Placental pericyte (primary cell): ENCODE measurements around the gene HPS1. TPM values are rescaled to one million over a fixed set of nuclear protein-coding genes. Genes with fewer than 3 reads are reported as not detected.

Experiments
- small RNA-seq: library from RNA; depleted of rRNA; stranded (forward); fragments of <200 nt; gene quantifications from one replicate; pipeline ENCODE3, GENCODE V24; 2012; ENCODE audit warnings: low replicate concordance
- total RNA-seq: library from RNA; depleted of rRNA; stranded (reverse); fragments of >200 nt; gene quantifications from 2 replicates; pipeline ENCODE4 v1.2.3, GENCODE V29; 2012

Gene HPS1
- total RNA-seq = 40.4 and 68.5 TPM in 2 replicates

DNA sequence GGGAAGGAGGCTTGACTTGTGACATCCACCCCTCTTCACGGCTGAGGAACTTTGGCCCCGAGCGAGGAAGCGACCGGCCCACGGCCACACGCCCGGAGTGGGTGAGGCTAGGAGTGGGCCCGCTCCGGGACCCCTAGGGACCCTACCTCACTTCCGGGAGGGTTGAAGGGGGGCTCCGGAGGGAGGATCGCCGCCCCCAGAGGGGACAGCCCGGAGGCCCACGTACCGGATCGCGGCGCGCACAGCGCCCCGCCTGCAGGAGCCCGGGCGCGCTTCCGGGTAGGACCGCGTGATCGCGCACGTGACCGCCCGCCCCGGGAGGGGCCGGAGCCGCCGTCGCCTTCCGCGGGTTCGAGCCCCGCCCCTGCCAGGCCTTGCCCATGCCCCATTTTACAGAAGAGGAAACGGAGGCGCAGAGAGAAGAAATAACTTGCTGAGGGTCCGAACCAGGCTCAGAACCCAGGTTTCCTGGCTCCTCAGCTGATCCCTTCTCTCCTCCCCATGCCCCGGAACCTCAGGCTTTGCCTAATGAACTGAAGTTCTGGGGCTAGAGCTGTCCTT is at the start of gene HPS1:
TSS of gene HPS1 (minus strand) at position 275 of the 561 bp plus-strand sequence. CDS start 3,695 bp downstream, outside the sequence.

GRCh38 chr10:98414932-98415730 is 31.6 kb downstream of the HPS1 start, which contains the start of gene PYROXD2:
TSS of gene PYROXD2 (minus strand) at chr10:98415182. CDS start at chr10:98415135, 47 bp downstream.

Small RNA genes lying within 50 kb of the gene (small RNA-seq; reads per million reads assigned to genes)
- gene MIR4685 = 0.23 reads per million

Other genes with a start within 250 kb of the HPS1 start
- 23.0 and 70.5 TPM in 2 replicates for gene LOXL4, start 178.7 kb downstream of the HPS1 start, total RNA-seq
- gene PYROXD2, start 31.8 kb downstream of the HPS1 start, total RNA-seq = 9.3 and 16.4 TPM in 2 replicates